ENCODE measurements around the gene COBLL1.

Gene COBLL1

GRCh38 chr2:164786787-164787186 is 54.8 kb downstream of the COBLL1 start:
- Histone ChIP-seq H2AFZ (ENCODE audit: low read length, unreplicated experiment) (no peak overlapping the region), H3K4me3 (ENCODE audit: low read depth, low read length) (no peak overlapping the region), H3K27me3 (ENCODE audit: insufficient read depth, low read length) (no peaks in the 10 kb centered on the region), H3K4me1 (ENCODE audit: control insufficient read depth, insufficient read depth, low read length, unreplicated experiment) (peaks cover 26% of the 10 kb centered on the region), H3K36me3 (ENCODE audit: insufficient read depth, low read length) (no peaks in the 10 kb centered on the region), H3K27ac (ENCODE audit: low read depth, low read length) (no peak overlapping the region), H3K79me2 (ENCODE audit: control insufficient read depth, insufficient read depth, low read length, unreplicated experiment) (no peaks in the 10 kb centered on the region)

GRCh38 chr2:164785457-164785856 is 56.2 kb downstream of the COBLL1 start:
- peak overlapping the region; percentile 84 for H3K27ac ChIP-seq (ENCODE audit: low read depth, low read length)
- no peaks in the 10 kb centered on the region for H3K36me3 ChIP-seq (ENCODE audit: insufficient read depth, low read length)
- peak overlapping the region; percentile 55 for H2AFZ ChIP-seq (ENCODE audit: low read length, unreplicated experiment)
- H3K4me1 ChIP-seq (ENCODE audit: control insufficient read depth, insufficient read depth, low read length, unreplicated experiment), result peaks cover 26% of the 10 kb centered on the region
- 0 out of 2 replicates have a peak overlapping the region, but pooled peaks have one; percentile 5 for H3K4me3 ChIP-seq (ENCODE audit: low read depth, low read length)
- no peaks in the 10 kb centered on the region for H3K27me3 ChIP-seq (ENCODE audit: insufficient read depth, low read length)
- no peaks in the 10 kb centered on the region for H3K79me2 ChIP-seq (ENCODE audit: control insufficient read depth, insufficient read depth, low read length, unreplicated experiment)

DNA sequence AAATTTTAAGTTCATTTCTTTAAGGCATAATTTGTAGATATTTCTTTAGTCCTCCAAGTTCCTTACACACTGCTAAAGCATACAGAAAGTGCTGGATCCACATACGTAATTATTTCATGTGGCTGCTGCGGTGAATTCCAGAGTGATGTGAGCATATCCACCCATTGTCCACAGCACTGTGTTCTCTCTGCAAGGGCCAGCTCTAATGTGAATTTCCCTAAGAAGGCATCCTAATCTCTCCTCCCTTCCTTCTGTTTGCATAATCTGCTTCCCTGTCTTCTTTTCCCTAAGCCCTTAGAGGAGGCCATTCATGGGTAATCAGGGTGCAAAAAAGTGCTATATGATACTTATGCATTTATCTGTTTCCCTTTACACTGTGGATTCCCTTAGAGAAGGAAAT is 57.2 kb downstream of the COBLL1 start:
- Histone ChIP-seq H2AFZ (ENCODE audit: low read length, unreplicated experiment) (no peak overlapping the region), H3K79me2 (ENCODE audit: control insufficient read depth, insufficient read depth, low read length, unreplicated experiment) (no peaks in the 10 kb centered on the region), H3K27me3 (ENCODE audit: insufficient read depth, low read length) (no peaks in the 10 kb centered on the region), H3K27ac (ENCODE audit: low read depth, low read length) (peak overlapping the region; percentile 84), H3K4me3 (ENCODE audit: low read depth, low read length) (no peak overlapping the region), H3K36me3 (ENCODE audit: insufficient read depth, low read length) (no peaks in the 10 kb centered on the region), H3K4me1 (ENCODE audit: control insufficient read depth, insufficient read depth, low read length, unreplicated experiment) (peaks cover 28% of the 10 kb centered on the region)

GRCh38 chr2:164782323-164782722 is 59.3 kb downstream of the COBLL1 start:
- Histone ChIP-seq H3K36me3 (ENCODE audit: insufficient read depth, low read length) (no peaks in the 10 kb centered on the region), H2AFZ (ENCODE audit: low read length, unreplicated experiment) (no peak overlapping the region), H3K4me3 (ENCODE audit: low read depth, low read length) (no peak overlapping the region), H3K4me1 (ENCODE audit: control insufficient read depth, insufficient read depth, low read length, unreplicated experiment) (peaks cover 36% of the 10 kb centered on the region), H3K79me2 (ENCODE audit: control insufficient read depth, insufficient read depth, low read length, unreplicated experiment) (no peaks in the 10 kb centered on the region), H3K27me3 (ENCODE audit: insufficient read depth, low read length) (no peaks in the 10 kb centered on the region), H3K27ac (ENCODE audit: low read depth, low read length) (peak overlapping the region; percentile 30)

DNA sequence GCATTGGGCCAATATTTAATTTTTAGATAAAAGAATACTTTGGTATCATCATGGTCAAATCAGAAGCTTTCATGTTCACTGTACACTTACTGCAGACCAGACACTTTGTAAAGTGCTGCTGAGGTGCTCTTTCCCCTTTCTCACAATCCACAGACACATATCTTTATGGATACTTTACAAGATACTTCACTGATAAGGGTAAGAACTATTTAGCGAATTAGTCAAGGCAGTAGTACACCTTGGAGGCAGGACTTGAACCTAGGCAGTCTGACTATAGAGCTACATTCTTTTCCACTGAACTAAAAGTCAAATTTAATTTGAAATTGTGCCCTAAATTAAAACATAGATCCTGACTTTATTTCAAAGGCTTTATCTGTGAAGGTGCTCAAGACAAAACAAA is 60.2 kb downstream of the COBLL1 start:
- Histone ChIP-seq H3K4me1 (ENCODE audit: control insufficient read depth, insufficient read depth, low read length, unreplicated experiment) (peaks cover 36% of the 10 kb centered on the region), H3K4me3 (ENCODE audit: low read depth, low read length) (no peak overlapping the region), H3K27ac (ENCODE audit: low read depth, low read length) (no peak overlapping the region; the same call in 1 of the 2 replicates), H3K27me3 (ENCODE audit: insufficient read depth, low read length) (no peaks in the 10 kb centered on the region), H3K79me2 (ENCODE audit: control insufficient read depth, insufficient read depth, low read length, unreplicated experiment) (no peaks in the 10 kb centered on the region), H3K36me3 (ENCODE audit: insufficient read depth, low read length) (no peaks in the 10 kb centered on the region), H2AFZ (ENCODE audit: low read length, unreplicated experiment) (no peak overlapping the region)

DNA sequence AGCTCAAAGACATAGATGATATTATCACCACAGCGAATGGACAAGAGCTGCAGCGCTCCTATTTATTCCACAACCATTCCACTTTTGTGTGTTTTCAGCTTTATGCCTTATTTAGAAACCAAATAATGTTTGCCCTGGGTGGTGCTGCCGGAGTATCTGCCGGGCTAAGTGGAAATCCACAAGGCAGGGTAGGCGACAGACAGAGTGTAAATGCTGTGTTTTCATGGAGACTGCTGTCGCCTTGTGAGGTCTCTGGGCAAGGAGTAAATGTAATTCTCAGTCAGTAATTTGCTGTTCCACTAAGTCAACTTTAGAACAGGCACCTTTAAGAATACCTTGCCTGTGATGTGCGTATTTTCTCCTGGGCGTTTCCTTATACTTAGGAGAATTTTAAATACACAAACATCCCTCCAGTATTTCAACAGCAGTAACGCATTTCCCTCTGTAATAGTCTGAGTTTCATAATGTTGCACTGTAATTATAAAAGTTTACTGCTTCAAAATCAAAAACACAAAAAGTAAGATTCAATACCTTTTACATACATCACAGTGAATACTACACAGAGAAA is 60.9 kb downstream of the COBLL1 start:
- H3K79me2 ChIP-seq (ENCODE audit: control insufficient read depth, insufficient read depth, low read length, unreplicated experiment), result no peaks in the 10 kb centered on the region
- peaks cover 29% of the 10 kb centered on the region for H3K4me1 ChIP-seq (ENCODE audit: control insufficient read depth, insufficient read depth, low read length, unreplicated experiment)
- H3K36me3 ChIP-seq (ENCODE audit: insufficient read depth, low read length), result no peaks in the 10 kb centered on the region
- no peaks in the 10 kb centered on the region for H3K27me3 ChIP-seq (ENCODE audit: insufficient read depth, low read length)
- H2AFZ ChIP-seq (ENCODE audit: low read length, unreplicated experiment), result no peak overlapping the region
- no peak overlapping the region for H3K4me3 ChIP-seq (ENCODE audit: low read depth, low read length)
- no peak overlapping the region for H3K27ac ChIP-seq (ENCODE audit: low read depth, low read length)

DNA sequence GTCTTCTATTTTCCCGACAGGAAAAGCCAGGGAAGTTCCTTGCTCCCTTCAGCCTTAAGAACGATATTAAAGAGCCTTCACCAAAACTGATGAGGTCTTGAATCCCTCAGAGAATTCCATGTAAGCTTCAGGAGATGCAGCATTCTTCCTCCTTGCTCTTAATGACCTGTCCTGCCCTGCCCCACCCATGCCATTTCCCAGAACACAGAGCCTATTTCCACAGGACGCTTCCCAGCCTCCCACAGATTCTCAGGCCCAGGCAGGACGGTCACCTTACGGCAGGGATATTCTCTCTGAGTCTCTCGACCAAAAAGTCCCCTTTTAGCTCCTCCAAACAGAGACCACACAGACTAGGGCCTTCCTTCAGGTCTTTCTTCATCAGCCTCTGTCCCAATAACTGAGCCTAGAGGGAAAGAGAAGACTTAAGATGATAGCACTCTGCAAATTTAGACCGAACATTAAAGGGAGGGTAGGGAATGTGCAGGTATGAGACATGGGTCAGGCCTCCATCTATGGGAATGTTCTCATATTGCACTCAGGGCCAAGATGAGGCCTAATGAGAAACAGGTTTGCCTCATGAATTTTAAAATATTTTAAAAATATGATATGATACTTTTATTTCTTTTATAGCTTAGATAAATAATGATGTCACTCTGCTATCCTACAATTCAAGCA is 62.1 kb downstream of the COBLL1 start:
- Histone ChIP-seq H3K4me3 (ENCODE audit: low read depth, low read length) (no peak overlapping the region), H3K79me2 (ENCODE audit: control insufficient read depth, insufficient read depth, low read length, unreplicated experiment) (no peaks in the 10 kb centered on the region), H3K36me3 (ENCODE audit: insufficient read depth, low read length) (no peaks in the 10 kb centered on the region), H3K4me1 (ENCODE audit: control insufficient read depth, insufficient read depth, low read length, unreplicated experiment) (peaks cover 20% of the 10 kb centered on the region), H3K27ac (ENCODE audit: low read depth, low read length) (no peak overlapping the region), H3K27me3 (ENCODE audit: insufficient read depth, low read length) (no peaks in the 10 kb centered on the region), H2AFZ (ENCODE audit: low read length, unreplicated experiment) (no peak overlapping the region)

DNA sequence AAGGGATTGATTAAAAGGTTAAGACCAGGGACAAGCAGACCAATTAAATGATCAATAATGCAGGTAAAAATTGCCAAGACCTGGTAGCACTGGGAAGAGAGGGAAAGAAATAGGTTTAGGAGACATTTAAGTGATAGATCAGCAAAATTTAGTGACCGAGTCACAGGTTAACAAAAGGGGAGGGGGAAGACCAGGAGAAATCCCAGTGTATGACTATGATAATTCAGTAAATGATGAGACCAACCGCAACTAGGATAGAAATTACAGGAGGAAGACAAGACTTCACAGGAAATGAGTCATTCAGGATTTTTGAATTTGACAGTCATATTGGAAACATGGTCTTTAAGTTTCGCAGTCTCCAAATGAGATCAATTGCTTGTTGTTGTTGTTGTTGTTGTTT is 62.9 kb downstream of the COBLL1 start:
- no peaks in the 10 kb centered on the region for H3K36me3 ChIP-seq (ENCODE audit: insufficient read depth, low read length)
- no peak overlapping the region for H3K27ac ChIP-seq (ENCODE audit: low read depth, low read length)

DNA sequence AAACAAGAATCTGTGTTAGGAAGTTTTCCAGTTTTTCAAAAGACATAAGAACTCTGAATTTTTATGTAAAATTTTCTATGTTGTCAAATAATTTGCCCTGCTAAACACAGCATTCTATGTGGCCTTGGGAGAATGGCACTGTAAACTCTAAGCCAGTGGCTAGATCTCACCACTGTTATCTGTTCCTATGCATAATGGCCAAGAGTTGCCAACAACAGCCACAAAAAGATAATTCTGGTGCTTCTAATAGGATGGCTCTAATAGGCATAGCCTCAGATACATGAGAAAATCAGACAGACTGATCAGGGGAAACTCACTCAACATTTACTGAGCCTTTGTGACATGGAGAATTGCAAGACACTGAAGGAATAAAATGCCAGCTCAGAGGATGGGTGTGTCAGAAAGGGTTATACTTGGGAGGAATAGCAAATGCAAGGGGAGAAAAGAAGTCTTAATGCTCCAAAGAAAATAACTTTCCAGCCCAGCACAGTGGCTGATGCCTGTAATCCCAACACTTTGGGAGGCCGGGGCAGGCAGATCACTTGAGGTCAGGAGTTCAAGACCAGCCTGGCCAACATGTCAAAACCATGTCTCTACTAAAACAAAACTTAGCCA is 63.7 kb downstream of the COBLL1 start:
- Histone ChIP-seq H3K4me3 (ENCODE audit: low read depth, low read length) (no peak overlapping the region), H3K79me2 (ENCODE audit: control insufficient read depth, insufficient read depth, low read length, unreplicated experiment) (no peaks in the 10 kb centered on the region), H3K27me3 (ENCODE audit: insufficient read depth, low read length) (no peaks in the 10 kb centered on the region), H3K36me3 (ENCODE audit: insufficient read depth, low read length) (no peaks in the 10 kb centered on the region), H3K27ac (ENCODE audit: low read depth, low read length) (no peak overlapping the region), H3K4me1 (ENCODE audit: control insufficient read depth, insufficient read depth, low read length, unreplicated experiment) (peaks cover 13% of the 10 kb centered on the region), H2AFZ (ENCODE audit: low read length, unreplicated experiment) (no peak overlapping the region)

More for the DNA sequence above, 62.9 kb downstream of the COBLL1 start:
- no peak overlapping the region for H2AFZ ChIP-seq (ENCODE audit: low read length, unreplicated experiment)
- no peaks in the 10 kb centered on the region for H3K79me2 ChIP-seq (ENCODE audit: control insufficient read depth, insufficient read depth, low read length, unreplicated experiment)
- peaks cover 17% of the 10 kb centered on the region for H3K4me1 ChIP-seq (ENCODE audit: control insufficient read depth, insufficient read depth, low read length, unreplicated experiment)
- H3K4me3 ChIP-seq (ENCODE audit: low read depth, low read length), result no peak overlapping the region
- no peaks in the 10 kb centered on the region for H3K27me3 ChIP-seq (ENCODE audit: insufficient read depth, low read length)

- Histone ChIP-seq H3K4me1 (ENCODE audit: control insufficient read depth, insufficient read depth, low read length, unreplicated experiment) (peaks cover 1% of the 10 kb centered on the region), H3K79me2 (ENCODE audit: control insufficient read depth, insufficient read depth, low read length, unreplicated experiment) (no peaks in the 10 kb centered on the region), H3K4me3 (ENCODE audit: low read depth, low read length) (no peak overlapping the region), H3K36me3 (ENCODE audit: insufficient read depth, low read length) (no peaks in the 10 kb centered on the region), H2AFZ (ENCODE audit: low read length, unreplicated experiment) (no peak overlapping the region), H3K27ac (ENCODE audit: low read depth, low read length) (no peak overlapping the region), H3K27me3 (ENCODE audit: insufficient read depth, low read length) (no peaks in the 10 kb centered on the region)
These were observed 68.0 kb downstream of the COBLL1 start for GRCh38 chr2:164773635-164774034.

GRCh38 chr2:164773091-164773490 is 68.5 kb downstream of the COBLL1 start:
- Histone ChIP-seq H2AFZ (ENCODE audit: low read length, unreplicated experiment) (no peak overlapping the region), H3K4me1 (ENCODE audit: control insufficient read depth, insufficient read depth, low read length, unreplicated experiment) (no peaks in the 10 kb centered on the region), H3K27me3 (ENCODE audit: insufficient read depth, low read length) (no peaks in the 10 kb centered on the region), H3K79me2 (ENCODE audit: control insufficient read depth, insufficient read depth, low read length, unreplicated experiment) (no peaks in the 10 kb centered on the region), H3K27ac (ENCODE audit: low read depth, low read length) (no peak overlapping the region), H3K4me3 (ENCODE audit: low read depth, low read length) (no peak overlapping the region), H3K36me3 (ENCODE audit: insufficient read depth, low read length) (no peaks in the 10 kb centered on the region)

All from ACC112 (cell line).